GM12873 (cell line): ENCODE measurements around the gene MYO5C.

ENCODE experiments used
- CTCF ChIP-seq: IDR thresholded peaks from 2 replicates; pipeline ENCODE4 v1.5.1; 2012; ENCODE audit warnings: low read depth, mild to moderate bottlenecking, moderate library complexity, low read length, control low read depth; ENCODE audit not compliant: insufficient read depth; ENCODE audit errors: missing control alignments

Gene MYO5C

DNA sequence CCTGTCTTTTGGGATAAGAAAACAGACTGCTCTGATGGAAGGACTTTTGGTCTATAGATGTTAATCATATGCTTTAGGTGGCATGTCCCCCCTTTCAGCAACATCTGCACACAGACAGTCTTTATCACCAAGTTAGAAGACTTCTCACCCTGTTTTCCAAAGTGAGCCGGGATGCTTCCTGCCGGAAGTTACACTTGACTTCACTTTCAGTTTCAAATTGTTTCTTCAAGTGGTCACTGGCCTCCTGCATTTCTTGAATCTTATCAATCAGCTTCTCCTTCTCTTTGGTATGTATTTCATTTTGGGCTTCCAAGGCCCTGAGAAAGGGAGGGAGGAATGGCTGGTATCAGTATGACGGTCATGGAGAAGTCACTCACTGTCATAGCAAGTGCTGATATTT, 77.2 kb downstream of the MYO5C start:
- no peak for TF ChIP-seq CTCF

GRCh38 chr15:52217186-52217585, 78.4 kb downstream of the MYO5C start:
- peak; percentile 59 for TF ChIP-seq CTCF

- no peak for TF ChIP-seq CTCF
Observed at GRCh38 chr15:52214553-52214952, 81.1 kb downstream of the MYO5C start.

- no peak for TF ChIP-seq CTCF
Observed at GRCh38 chr15:52213206-52213605, 82.4 kb downstream of the MYO5C start.

DNA sequence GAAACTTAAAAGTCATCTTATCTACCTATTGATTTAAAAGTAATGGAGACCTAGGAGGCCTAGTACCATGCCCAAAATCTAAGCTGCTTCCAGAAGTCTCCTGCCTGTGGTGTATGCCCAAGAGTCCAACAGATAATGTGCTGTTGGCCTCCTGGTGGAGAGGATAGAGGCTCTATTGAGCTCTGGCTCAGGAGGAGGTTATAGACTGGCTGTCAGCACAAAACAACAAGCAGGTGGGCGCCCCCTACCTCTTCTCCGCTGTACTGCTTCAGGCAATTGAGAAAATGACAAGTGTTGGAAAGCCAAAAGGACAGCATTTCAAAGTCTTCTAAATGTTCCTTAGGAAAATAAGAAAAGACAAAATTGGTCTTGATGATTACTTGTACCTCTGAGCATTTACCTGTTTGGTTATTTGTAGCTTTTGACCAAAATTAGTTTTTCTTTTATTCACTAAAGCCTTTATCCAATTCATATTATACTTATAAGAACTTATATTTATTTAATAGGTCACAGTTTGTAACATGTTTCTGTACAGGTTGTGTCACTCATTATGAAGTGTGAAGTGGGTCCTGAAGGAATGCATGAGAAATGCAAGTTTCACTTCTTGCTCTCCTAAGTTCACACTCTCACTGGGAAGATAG, 87.2 kb downstream of the MYO5C start:
- TF ChIP-seq CTCF: peak; percentile 94

DNA sequence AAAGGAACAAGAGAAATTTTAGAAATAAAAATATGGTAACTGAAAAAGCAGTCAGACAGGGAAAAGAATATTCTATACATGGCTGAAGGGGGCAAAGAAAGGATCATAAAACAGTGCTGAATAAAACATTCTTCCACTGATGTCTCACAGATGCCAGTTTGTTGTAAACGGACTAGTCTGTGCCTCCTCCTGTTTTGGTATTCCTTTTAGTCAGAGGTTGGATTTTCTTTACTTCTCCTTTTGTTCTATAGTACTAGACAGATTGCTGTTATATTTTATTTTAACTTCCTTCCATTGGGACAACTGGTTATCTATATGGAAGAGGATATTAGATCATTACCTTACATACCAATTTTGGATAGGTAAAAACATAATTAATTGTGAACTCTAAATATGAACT, 88.4 kb downstream of the MYO5C start:
- TF ChIP-seq CTCF: no peak

GRCh38 chr15:52206446-52206845, 89.2 kb downstream of the MYO5C start:
- no peak for TF ChIP-seq CTCF
